Urinary bladder (tissue), 4 donors: ENCODE data around the gene OSBPL3. TPM values are rescaled to one million over a fixed set of nuclear protein-coding genes. Genes with fewer than 3 reads are reported as not detected.
A peak's percentile ranks its signal among the peaks of the same experiment; 100 is the strongest.

Experiments
- DNase-seq: peaks from one replicate; pipeline ENCODE4 v3.0.0-alpha.2; 2015; ENCODE audit errors: extremely low spot score
- H3K27ac ChIP-seq: one replicate; pipeline ENCODE4 v1.5.1; 2013; ENCODE audit warnings: low read depth, mild to moderate bottlenecking, moderate library complexity
- H3K36me3 ChIP-seq: one replicate; pipeline ENCODE4 v1.6.1; 2013; ENCODE audit warnings: mild to moderate bottlenecking, moderate library complexity; ENCODE audit not compliant: insufficient read depth
- H3K4me1 ChIP-seq: one replicate; pipeline ENCODE4 v1.6.1; 2013; ENCODE audit warnings: mild to moderate bottlenecking, moderate library complexity; ENCODE audit not compliant: insufficient read depth
- H3K4me3 ChIP-seq: one replicate; pipeline ENCODE4 v1.5.1; 2013; ENCODE audit warnings: low read depth, low read length
- WGBS: extraction: QIAGEN DNeasy Blood & Tissue Kit; methylation state at CpG from one replicate; pipeline ENCODE4 v1.1.7; 2013; 5-methylcytosine and 5-hydroxymethylcytosine counted together
- polyA plus RNA-seq: library from polyadenylated mRNA; stranded (reverse); fragments of 200-250 nt; gene quantifications from one replicate; pipeline ENCODE4 v1.2.3, GENCODE V29; 2013
- total RNA-seq: library from RNA; depleted of rRNA; stranded (reverse); fragments of >200 nt; gene quantifications from one replicate; pipeline ENCODE4 v1.2.3, GENCODE V29; 2014
- donor health status: healthy with polysubstance abuse.
- donor health status: healthy.

Gene OSBPL3
- total and polyA plus RNA-seq, 2 donors, result 1.9 to 4.9 TPM

- H3K4me1 ChIP-seq, result peaks cover 1% of the 10 kb centered on the region
- H3K27ac ChIP-seq, result peak overlapping the region; percentile 44
- H3K4me3 ChIP-seq, result no peak overlapping the region
- no peaks in the 10 kb centered on the region for H3K36me3 ChIP-seq
- 40% methylated on average over 9 of the region's 9 CpGs for WGBS
- no peak for DNase-seq
These were observed 158.8 kb downstream of the OSBPL3 start for GRCh38 chr7:24821045-24821753.

- Histone ChIP-seq H3K4me3 (no peak overlapping the region), H3K36me3 (no peaks in the 10 kb centered on the region), H3K4me1 (peaks cover 1% of the 10 kb centered on the region), H3K27ac (no peak overlapping the region)
- no peak for DNase-seq
These were observed 159.3 kb downstream of the OSBPL3 start for GRCh38 chr7:24820730-24821044.

- H3K4me3 ChIP-seq, result no peak overlapping the region
- no peak overlapping the region for H3K27ac ChIP-seq
- no peak for DNase-seq
- H3K4me1 ChIP-seq, result peaks cover 1% of the 10 kb centered on the region
- no peaks in the 10 kb centered on the region for H3K36me3 ChIP-seq
- WGBS, result 18% methylated on average over 11 of the region's 11 CpGs
These were observed 159.9 kb downstream of the OSBPL3 start for GRCh38 chr7:24819916-24820689.

- peaks cover 1% of the 10 kb centered on the region for H3K4me1 ChIP-seq
- 68% methylated on average over 4 of the region's 4 CpGs for WGBS
- H3K36me3 ChIP-seq, result no peaks in the 10 kb centered on the region
- no peak overlapping the region for H3K27ac ChIP-seq
- no peak for DNase-seq
- no peak overlapping the region for H3K4me3 ChIP-seq
These were observed 162.6 kb downstream of the OSBPL3 start for GRCh38 chr7:24817339-24817738.

GRCh38 chr7:24816868-24817267, 163.1 kb downstream of the OSBPL3 start:
- Histone ChIP-seq H3K27ac (no peak overlapping the region), H3K4me1 (peaks cover 1% of the 10 kb centered on the region), H3K4me3 (no peak overlapping the region), H3K36me3 (no peaks in the 10 kb centered on the region)
- DNase-seq, result no peak
- 87% methylated on average over 3 of the region's 3 CpGs for WGBS

GRCh38 chr7:24812305-24812945, 167.6 kb downstream of the OSBPL3 start:
- Histone ChIP-seq H3K4me3 (no peak overlapping the region), H3K4me1 (no peaks in the 10 kb centered on the region), H3K27ac (no peak overlapping the region), H3K36me3 (no peaks in the 10 kb centered on the region)
- WGBS, result 47% methylated on average over 4 of the region's 4 CpGs
- DNase-seq, result no peak

GRCh38 chr7:24808518-24808917, 171.5 kb downstream of the OSBPL3 start:
- Histone ChIP-seq H3K36me3 (no peaks in the 10 kb centered on the region), H3K27ac (no peak overlapping the region), H3K4me3 (no peak overlapping the region), H3K4me1 (no peaks in the 10 kb centered on the region)
- no peak for DNase-seq
- 81% methylated on average over 6 of the region's 6 CpGs for WGBS

GRCh38 chr7:24802300-24802699, 177.7 kb downstream of the OSBPL3 start:
- H3K4me1 ChIP-seq, result no peaks in the 10 kb centered on the region
- H3K36me3 ChIP-seq, result no peaks in the 10 kb centered on the region
- WGBS, result 90% methylated on average over 5 of the region's 5 CpGs
- H3K27ac ChIP-seq, result no peak overlapping the region
- DNase-seq, result no peak
- no peak overlapping the region for H3K4me3 ChIP-seq

- Histone ChIP-seq H3K27ac (no peak overlapping the region), H3K36me3 (no peaks in the 10 kb centered on the region), H3K4me3 (no peak overlapping the region), H3K4me1 (no peaks in the 10 kb centered on the region)
- WGBS, result 92% methylated on average over 2 of the region's 2 CpGs
- DNase-seq, result no peak
These were observed 178.1 kb downstream of the OSBPL3 start for GRCh38 chr7:24801883-24802282.

GRCh38 chr7:24800667-24801066, 179.3 kb downstream of the OSBPL3 start:
- no peaks in the 10 kb centered on the region for H3K4me1 ChIP-seq
- WGBS, result 89% methylated on average over 9 of the region's 9 CpGs

GRCh38 chr7:24800073-24800472, 179.9 kb downstream of the OSBPL3 start:
- 83% methylated on average over 6 of the region's 6 CpGs for WGBS
- Histone ChIP-seq H3K36me3 (no peaks in the 10 kb centered on the region), H3K4me3 (no peak overlapping the region), H3K4me1 (no peaks in the 10 kb centered on the region), H3K27ac (no peak overlapping the region)
- DNase-seq, result no peak

More at GRCh38 chr7:24800667-24801066, 179.3 kb downstream of the OSBPL3 start:
- H3K36me3 ChIP-seq, result no peaks in the 10 kb centered on the region
- no peak overlapping the region for H3K27ac ChIP-seq
- no peak for DNase-seq
- H3K4me3 ChIP-seq, result no peak overlapping the region

- no peaks in the 10 kb centered on the region for H3K4me1 ChIP-seq
- no peak overlapping the region for H3K4me3 ChIP-seq
- DNase-seq, result no peak
- WGBS, result 88% methylated on average over 3 of the region's 3 CpGs
- no peak overlapping the region for H3K27ac ChIP-seq
- no peaks in the 10 kb centered on the region for H3K36me3 ChIP-seq
These were observed 180.5 kb downstream of the OSBPL3 start for GRCh38 chr7:24799506-24799905.

GRCh38 chr7:24798261-24798660, 181.7 kb downstream of the OSBPL3 start:
- H3K36me3 ChIP-seq, result no peaks in the 10 kb centered on the region
- no peak overlapping the region for H3K4me3 ChIP-seq
- DNase-seq, result no peak
- H3K27ac ChIP-seq, result no peak overlapping the region
- WGBS, result 77% methylated on average over 4 of the region's 4 CpGs
- no peaks in the 10 kb centered on the region for H3K4me1 ChIP-seq

- Histone ChIP-seq H3K36me3 (no peaks in the 10 kb centered on the region), H3K4me1 (no peaks in the 10 kb centered on the region), H3K27ac (no peak overlapping the region), H3K4me3 (no peak overlapping the region)
- 90% methylated on average over 4 of the region's 4 CpGs for WGBS
- DNase-seq, result no peak
These were observed 182.7 kb downstream of the OSBPL3 start for GRCh38 chr7:24797270-24797669.
